ENCODE measurements around the gene ABHD6. TPM values are rescaled to one million over a fixed set of nuclear protein-coding genes. Genes with fewer than 3 reads are reported as not detected.
"Not testable (repeated sequence)": the region's sequence is repeated elsewhere in the genome, so short reads cannot be mapped to it uniquely, and the experiment has no call there.

The ABHD6 gene
- total RNA-seq, 1 experiment from 2014 or later, result 12.7 TPM

DNA sequence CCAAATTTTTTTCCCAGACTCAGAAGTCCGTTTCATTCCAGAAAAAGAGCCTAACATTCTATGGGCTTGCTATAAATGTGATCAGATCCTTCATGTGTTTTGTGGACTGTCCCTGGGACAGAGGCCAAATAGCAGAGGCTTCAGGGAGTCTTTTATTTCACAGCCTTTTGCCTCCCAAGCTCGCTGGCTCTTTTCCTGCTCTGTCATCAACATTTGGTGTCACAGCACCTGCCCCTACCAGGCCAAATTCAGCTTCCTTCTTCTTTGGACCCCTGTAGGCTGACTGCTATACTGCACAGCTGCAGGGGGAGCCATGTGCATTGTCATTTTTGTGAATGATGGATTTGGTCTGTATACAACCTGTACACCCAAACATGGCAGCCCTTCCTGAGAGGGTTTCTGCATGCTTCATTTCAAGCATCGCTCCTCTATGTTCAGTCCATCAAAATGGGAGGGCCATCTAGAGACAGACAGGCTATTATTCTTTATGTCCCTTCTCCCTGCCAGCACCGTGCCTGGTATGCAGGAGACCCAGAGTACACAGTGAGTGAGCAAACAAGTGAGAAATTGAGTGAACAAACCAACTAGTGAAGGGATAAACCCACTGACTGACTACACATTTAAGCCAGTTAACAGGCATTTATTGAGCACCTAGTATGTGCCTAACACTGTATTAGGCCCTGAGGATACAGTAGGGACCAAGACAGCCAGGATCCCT lies 50.6 kb downstream of the ABHD6 start:
- CTCF ChIA-PET, result interaction anchor here (1.0 kb wide), 1 partner anchor 100 kb away, joined by 3 read pairs; no protein-coding TSS in a partner anchor
- Histone ChIP-seq H3K27ac (ENCODE audit: low read depth, low read length) (no peak overlapping the region), H3K36me3 (ENCODE audit: control insufficient read depth in 1 of 2, insufficient read depth in 2 of 2, low read length in 2 of 2) (peaks cover 0 to 3% of the 10 kb centered on the region in 2 experiments; a peak in 2 of 4 replicates), H3K4me3 (replicated peaks in 1 of 2; ENCODE audit: low read depth in 1 of 2, low read length in 2 of 2) (no peak overlapping the region), H3K4me2 (ENCODE audit: low read length) (no peak overlapping the region), H3K9me2 (ENCODE audit: insufficient read depth) (no peaks in the 10 kb centered on the region), H4K20me1 (ENCODE audit: insufficient read depth) (no peaks in the 10 kb centered on the region), H3K27me3 (ENCODE audit: insufficient read depth, low read length) (no peaks in the 10 kb centered on the region), H3K9ac (ENCODE audit: low read length) (no peak overlapping the region), H3K79me2 (ENCODE audit: insufficient read depth, low read length) (no peaks in the 10 kb centered on the region), H3K9me3 (ENCODE audit: control insufficient read depth in 1 of 2, insufficient read depth in 1 of 2, low read depth in 1 of 2, low read length in 2 of 2) (no peaks in the 10 kb centered on the region), H3K4me1 (ENCODE audit: control insufficient read depth in 1 of 2, insufficient read depth in 2 of 2, low read length in 2 of 2) (no peaks in the 10 kb centered on the region), H2AFZ (ENCODE audit: low read depth, low read length, poor library complexity, severe bottlenecking) (no peak overlapping the region)
- TF ChIP-seq, protein P1, sequence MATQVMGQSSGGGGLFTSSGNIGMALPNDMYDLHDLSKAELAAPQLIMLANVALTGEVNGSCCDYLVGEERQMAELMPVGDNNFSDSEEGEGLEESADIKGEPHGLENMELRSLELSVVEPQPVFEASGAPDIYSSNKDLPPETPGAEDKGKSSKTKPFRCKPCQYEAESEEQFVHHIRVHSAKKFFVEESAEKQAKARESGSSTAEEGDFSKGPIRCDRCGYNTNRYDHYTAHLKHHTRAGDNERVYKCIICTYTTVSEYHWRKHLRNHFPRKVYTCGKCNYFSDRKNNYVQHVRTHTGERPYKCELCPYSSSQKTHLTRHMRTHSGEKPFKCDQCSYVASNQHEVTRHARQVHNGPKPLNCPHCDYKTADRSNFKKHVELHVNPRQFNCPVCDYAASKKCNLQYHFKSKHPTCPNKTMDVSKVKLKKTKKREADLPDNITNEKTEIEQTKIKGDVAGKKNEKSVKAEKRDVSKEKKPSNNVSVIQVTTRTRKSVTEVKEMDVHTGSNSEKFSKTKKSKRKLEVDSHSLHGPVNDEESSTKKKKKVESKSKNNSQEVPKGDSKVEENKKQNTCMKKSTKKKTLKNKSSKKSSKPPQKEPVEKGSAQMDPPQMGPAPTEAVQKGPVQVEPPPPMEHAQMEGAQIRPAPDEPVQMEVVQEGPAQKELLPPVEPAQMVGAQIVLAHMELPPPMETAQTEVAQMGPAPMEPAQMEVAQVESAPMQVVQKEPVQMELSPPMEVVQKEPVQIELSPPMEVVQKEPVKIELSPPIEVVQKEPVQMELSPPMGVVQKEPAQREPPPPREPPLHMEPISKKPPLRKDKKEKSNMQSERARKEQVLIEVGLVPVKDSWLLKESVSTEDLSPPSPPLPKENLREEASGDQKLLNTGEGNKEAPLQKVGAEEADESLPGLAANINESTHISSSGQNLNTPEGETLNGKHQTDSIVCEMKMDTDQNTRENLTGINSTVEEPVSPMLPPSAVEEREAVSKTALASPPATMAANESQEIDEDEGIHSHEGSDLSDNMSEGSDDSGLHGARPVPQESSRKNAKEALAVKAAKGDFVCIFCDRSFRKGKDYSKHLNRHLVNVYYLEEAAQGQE (IDR thresholded peaks at IDR 0.05; ENCODE audit: low read depth), result no peak
- TF ChIP-seq, protein P2, sequence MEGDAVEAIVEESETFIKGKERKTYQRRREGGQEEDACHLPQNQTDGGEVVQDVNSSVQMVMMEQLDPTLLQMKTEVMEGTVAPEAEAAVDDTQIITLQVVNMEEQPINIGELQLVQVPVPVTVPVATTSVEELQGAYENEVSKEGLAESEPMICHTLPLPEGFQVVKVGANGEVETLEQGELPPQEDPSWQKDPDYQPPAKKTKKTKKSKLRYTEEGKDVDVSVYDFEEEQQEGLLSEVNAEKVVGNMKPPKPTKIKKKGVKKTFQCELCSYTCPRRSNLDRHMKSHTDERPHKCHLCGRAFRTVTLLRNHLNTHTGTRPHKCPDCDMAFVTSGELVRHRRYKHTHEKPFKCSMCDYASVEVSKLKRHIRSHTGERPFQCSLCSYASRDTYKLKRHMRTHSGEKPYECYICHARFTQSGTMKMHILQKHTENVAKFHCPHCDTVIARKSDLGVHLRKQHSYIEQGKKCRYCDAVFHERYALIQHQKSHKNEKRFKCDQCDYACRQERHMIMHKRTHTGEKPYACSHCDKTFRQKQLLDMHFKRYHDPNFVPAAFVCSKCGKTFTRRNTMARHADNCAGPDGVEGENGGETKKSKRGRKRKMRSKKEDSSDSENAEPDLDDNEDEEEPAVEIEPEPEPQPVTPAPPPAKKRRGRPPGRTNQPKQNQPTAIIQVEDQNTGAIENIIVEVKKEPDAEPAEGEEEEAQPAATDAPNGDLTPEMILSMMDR (IDR thresholded peaks at IDR 0.05 in 2 of 3, conservative IDR thresholded peaks at IDR 0.05 in 1 of 3; ENCODE audit: borderline replicate concordance in 1 of 3, insufficient read depth in 1 of 3, low read depth in 2 of 3, low read length in 2 of 3), result peak in 2 of 3 experiments; percentile 31 to 33; a peak in 2 of 6 replicates
- TF ChIP-seq, protein P3, sequence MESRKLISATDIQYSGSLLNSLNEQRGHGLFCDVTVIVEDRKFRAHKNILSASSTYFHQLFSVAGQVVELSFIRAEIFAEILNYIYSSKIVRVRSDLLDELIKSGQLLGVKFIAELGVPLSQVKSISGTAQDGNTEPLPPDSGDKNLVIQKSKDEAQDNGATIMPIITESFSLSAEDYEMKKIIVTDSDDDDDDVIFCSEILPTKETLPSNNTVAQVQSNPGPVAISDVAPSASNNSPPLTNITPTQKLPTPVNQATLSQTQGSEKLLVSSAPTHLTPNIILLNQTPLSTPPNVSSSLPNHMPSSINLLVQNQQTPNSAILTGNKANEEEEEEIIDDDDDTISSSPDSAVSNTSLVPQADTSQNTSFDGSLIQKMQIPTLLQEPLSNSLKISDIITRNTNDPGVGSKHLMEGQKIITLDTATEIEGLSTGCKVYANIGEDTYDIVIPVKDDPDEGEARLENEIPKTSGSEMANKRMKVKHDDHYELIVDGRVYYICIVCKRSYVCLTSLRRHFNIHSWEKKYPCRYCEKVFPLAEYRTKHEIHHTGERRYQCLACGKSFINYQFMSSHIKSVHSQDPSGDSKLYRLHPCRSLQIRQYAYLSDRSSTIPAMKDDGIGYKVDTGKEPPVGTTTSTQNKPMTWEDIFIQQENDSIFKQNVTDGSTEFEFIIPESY (IDR thresholded peaks at IDR 0.05; ENCODE audit: extremely low read depth, insufficient replicate concordance, low read length), result no peak
- RAD21 ChIA-PET (ENCODE audit: low non-redundant PET in 1 of 2, low total read pairs in 2 of 2, uncharacterized antibody in 2 of 2, unreplicated experiment in 2 of 2), result no interaction called here
- POLR2A ChIA-PET, result no interaction called here
- DNase-seq (ENCODE audit: low read depth, low spot score) (no peak), ATAC-seq (peak; percentile 79)
- intact Hi-C loops (cut with micrococcal nuclease), result no loop called here
- no TSS peak for BruUV-seq (replicated peaks)

DNA sequence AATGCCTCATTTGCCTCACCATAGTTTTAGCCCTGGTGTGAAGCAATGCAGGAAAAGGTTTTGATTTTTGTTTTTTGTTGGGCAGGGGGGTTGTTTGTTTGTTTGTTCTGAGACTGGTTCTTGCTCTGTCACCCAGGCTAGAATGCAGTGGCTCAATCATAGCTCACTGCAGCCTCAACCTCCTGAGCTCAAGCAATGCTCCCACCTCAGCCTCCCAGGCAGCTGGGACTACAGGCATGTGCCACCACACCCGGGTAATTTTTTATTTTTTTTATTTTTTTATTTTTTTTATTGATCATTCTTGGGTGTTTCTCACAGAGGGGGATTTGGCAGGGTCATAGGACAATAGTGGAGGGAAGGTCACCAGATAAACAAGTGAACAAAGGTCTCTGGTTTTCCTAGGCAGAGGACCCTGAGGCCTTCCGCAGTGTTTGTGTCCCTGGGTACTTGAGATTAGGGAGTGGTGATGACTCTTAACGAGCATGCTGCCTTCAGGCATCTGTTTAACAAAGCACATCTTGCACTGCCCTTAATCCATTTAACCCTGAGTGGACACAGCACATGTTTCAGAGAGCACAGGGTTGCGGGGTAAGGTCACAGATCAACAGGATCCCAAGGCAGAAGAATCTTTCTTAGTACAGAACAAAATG lies 51.5 kb downstream of the ABHD6 start:
- CTCF ChIA-PET; H3K9me3 ChIP-seq (ENCODE audit: control insufficient read depth in 1 of 2, insufficient read depth in 1 of 2, low read depth in 1 of 2, low read length in 2 of 2); intact Hi-C loops (cut with micrococcal nuclease); H4K20me1 ChIP-seq (ENCODE audit: insufficient read depth); H3K4me3 ChIP-seq (replicated peaks in 1 of 2; ENCODE audit: low read depth in 1 of 2, low read length in 2 of 2); H3K79me2 ChIP-seq (ENCODE audit: insufficient read depth, low read length); H3K27me3 ChIP-seq (ENCODE audit: insufficient read depth, low read length); H3K4me2 ChIP-seq (ENCODE audit: low read length); POLR2A ChIA-PET; DNase-seq (ENCODE audit: low read depth, low spot score); H3K36me3 ChIP-seq (ENCODE audit: control insufficient read depth in 1 of 2, insufficient read depth in 2 of 2, low read length in 2 of 2); H3K27ac ChIP-seq (ENCODE audit: low read depth, low read length); BruUV-seq (replicated peaks); H3K4me1 ChIP-seq (ENCODE audit: control insufficient read depth in 1 of 2, insufficient read depth in 2 of 2, low read length in 2 of 2); RAD21 ChIA-PET (ENCODE audit: low non-redundant PET in 1 of 2, low total read pairs in 2 of 2, uncharacterized antibody in 2 of 2, unreplicated experiment in 2 of 2); ATAC-seq; H3K9me2 ChIP-seq (ENCODE audit: insufficient read depth); H3K9ac ChIP-seq (ENCODE audit: low read length); H2AFZ ChIP-seq (ENCODE audit: low read depth, low read length, poor library complexity, severe bottlenecking): not testable (repeated sequence)
